GM19239 (cell line): ENCODE measurements around the gene PEX3.

Source experiments
- DNase-seq: peaks from one replicate; pipeline ENCODE4 v3.0.0; 2011; ENCODE audit warnings: low spot score; ENCODE audit not compliant: insufficient read length
- FAIRE-seq: peaks from 2 replicates; lab custom pipeline; 2011; peaks lifted over from hg19 to GRCh38; lab: Jason Lieb, UNC

The PEX3 gene

DNA sequence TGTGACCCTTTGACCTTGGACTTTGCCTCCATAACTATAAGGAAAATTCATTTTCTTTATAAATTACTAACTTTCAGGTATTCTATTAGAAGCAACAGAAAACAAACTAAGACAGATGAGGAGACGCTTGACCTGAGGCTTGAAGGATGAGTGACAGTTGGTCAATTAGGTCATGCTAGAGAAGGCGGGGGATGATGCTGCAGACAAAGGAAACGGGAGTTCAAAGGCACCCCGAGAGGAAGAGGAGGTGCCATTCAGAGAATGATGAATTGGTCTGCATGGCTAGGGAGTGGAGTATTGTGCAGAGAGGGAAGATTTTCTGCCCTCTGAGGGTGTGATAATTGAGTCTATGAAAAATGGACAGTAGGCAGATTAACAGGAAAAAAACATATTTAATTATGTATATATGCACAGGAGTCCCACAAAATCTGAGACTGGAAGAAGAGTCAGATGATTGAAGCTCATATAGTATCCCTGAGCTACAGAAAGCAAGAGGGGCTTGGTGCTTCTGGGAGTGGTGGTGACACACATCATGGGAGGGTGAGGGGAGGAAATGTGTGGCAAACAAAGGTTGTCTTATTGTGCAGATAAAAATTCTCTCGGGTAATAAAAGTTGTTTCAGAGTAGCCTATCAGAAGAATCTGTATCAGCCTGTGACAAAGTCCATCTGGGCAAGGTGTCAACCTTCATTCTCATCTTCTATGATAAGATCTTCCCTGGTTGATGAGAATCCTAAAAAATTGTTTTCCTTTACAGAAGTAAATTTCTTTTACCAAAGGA is 81.3 kb downstream of the PEX3 start:
- DNase-seq = no peak
- FAIRE-seq = no peak

DNA sequence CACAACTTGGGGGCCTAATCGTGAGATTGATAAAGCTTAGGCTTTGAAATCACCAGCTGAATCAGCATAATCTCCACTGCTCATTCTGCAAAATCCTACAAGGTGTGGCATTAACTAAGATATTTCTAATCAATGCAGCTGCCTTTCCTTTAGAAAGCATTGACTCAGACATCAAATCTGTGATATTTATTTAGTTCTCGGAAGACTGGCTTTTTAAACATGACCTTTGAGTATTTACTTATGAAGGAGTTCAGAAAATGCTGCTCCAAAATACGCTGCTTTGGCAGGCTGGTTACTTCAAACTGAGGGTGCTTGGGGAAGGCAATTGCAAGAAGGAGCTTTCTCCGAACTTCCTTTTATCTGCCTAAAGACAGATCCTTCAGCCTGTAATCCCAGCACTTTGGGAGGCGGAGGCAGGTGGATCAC is 84.6 kb downstream of the PEX3 start:
- FAIRE-seq (no peak), DNase-seq (no peak)

DNA sequence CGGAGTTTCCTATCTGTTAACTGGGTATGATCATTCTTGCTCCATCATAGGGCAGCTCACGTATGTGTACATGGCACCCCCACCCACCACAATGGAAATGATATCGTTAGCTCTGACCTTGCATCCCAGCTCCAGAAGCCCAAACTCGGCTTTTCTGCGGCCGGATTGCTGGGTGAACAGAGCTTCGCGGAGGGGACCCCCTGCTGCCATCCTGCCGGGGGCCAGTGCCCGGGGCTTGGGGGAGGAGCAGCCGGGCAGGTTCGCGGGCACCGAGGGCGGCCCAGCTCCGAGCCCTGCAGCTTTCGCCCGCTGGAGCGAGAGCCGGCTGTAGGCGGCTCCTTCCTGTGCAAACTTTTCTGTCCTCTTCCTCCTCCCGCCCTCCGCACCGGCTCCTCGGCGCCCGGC is 85.9 kb downstream of the PEX3 start:
- DNase-seq (peak; percentile 43), FAIRE-seq (no peak)

DNA sequence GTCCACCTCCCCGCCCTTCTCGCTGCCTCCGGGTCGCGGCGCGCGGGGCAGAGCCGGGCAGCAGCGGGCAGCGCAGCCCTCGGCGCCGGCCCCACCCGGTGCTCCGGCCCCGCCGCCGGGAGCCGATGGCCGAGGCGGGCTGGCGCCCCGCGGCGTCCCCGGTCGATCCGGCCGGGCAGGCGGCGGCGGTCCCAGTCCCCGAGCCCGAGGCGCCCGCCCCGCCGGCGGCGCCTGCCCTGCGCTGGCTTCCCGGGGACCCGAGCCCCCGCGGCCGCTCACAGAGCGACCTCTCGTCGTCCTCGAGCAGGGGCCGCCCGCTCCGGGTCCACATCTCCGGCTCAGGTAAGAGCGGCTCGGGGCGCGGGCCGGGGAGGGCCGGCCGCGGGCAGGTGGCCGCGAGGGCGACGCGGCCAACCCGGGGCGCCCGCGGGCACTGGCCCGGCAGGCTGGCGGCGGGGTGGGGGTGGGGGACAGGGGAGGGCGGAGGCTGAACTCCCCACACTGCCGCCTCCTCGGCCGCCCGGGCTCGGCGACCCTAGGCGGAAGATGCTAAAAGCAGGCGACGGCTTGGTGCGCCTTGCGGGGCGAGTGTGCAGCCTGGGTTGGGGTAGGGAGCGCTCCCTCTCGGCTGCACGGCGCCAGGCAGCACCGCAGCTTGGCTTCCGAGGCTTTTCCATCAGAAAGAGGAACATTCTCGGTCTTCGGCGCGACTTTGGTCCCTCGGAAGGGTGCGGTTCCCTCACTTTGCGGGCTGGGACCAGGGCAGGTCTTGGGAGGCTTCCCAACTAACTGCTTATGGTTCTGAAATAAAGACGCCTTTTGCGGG is 86.5 kb downstream of the PEX3 start:
- peak; percentile 40 for DNase-seq
- peak; percentile 31 for FAIRE-seq

DNA sequence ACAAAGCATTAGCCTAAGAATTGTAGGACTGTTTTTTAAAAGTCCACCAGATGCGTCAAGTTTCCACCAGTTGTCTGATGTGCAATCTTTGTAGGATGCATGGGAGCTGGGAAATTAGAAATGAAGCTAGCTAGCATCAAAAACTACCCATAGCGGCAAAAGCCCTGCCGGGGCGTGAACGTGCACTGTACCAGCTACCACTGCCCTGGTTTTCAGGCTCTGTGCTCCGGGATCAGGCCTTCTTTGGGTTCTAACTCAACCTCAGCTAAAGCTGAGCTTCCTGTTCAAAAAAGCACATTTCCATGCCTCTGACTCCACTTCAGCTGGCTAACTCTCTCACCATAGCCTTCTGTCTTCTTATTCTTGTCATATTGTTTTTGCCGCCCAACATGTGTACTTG is 87.8 kb downstream of the PEX3 start:
- DNase-seq = no peak
- no peak for FAIRE-seq

DNA sequence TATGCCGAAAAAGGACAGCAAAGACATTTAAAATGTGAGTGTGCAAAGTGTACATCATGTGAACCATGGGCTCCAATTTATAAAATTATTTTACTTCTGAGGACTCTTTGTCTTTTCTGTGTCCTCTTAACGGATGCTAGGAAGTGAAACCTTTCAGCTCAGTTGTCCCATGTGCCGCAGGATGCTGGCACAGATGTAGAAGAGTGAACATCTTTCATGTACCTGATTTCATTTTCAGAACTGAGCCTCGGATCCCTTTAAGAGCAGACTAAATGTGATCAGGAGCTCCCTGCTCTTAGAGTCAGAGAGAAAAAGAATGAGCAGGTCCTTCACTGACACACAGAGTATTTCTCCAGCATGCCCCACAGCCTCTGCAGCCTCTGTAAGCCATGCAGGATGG is 88.5 kb downstream of the PEX3 start:
- FAIRE-seq = no peak

DNA sequence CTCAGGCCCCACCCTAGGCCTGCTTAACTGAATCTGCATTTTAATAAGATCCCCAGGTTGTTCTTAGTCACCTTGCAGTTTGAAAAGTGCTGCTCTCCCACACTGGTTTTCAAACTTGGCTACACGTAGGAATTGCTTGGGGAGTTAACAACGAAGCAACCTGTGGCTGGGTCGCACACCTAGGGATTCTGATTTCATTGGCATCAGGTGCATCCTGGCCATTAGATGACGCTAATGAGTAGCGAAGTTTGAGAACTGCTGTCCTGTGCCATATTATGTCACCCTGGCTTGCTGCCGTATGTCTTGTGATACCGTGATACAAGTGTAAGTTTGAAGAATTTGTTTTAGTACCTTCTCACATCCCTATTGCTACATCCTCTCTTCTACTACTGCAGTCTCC is 89.1 kb downstream of the PEX3 start:
- DNase-seq (no peak), FAIRE-seq (no peak)

More for the DNA sequence above, 88.5 kb downstream of the PEX3 start:
- DNase-seq = no peak

DNA sequence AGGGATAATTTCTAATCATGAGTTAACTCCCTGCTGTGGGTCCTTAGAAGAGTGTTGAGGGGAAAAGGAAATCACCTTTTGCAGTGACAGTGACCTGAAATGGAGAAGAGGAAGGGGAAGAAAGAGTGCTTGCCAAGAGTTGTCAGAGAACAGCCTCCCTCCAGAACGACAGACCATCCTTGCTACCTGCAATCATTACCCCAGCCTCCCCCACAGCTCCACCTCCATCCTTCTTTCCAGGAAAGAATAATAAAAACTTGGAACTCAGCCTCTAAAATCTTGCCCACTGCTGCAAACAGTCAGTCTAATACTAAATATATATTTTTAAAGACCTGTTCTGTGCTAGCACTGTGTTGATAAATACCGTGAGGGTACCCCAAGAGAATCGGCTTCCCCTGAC is 89.6 kb downstream of the PEX3 start:
- FAIRE-seq = no peak
- no peak for DNase-seq
